Sigmoid colon (tissue), 7 donors: ENCODE results near the gene WDR88. TPM values are rescaled to one million over a fixed set of nuclear protein-coding genes. Genes with fewer than 3 reads are reported as not detected.

Experiments
- DNase-seq: peaks from one replicate; pipeline ENCODE4 v3.0.0-alpha.2; 2019
- H3K27ac ChIP-seq, 4 donors: fragments of 200-600 bp; sonication (generic); one replicate each; pipeline ENCODE4 v1.5.1; 2016 to 2019; ENCODE audit warnings: mild to moderate bottlenecking in 1 of 4
- H3K27me3 ChIP-seq, 3 donors: fragments of 200-600 bp; sonication (generic); one replicate each; pipeline ENCODE4 v1.5.1; 2019; ENCODE audit warnings: mild to moderate bottlenecking in 1 of 3
- H3K36me3 ChIP-seq, 4 donors: fragments of 200-600 bp; sonication (generic); one replicate each; pipeline ENCODE4 v1.5.1; 2016 to 2019
- H3K4me1 ChIP-seq, 4 donors: fragments of 200-600 bp; sonication (generic); one replicate each; pipeline ENCODE4 v1.5.1; 2017 to 2019
- H3K4me3 ChIP-seq, 4 donors: fragments of 200-600 bp; sonication (generic); one replicate each; pipeline ENCODE4 v1.5.1; 2017 to 2019; ENCODE audit warnings: mild to moderate bottlenecking in 2 of 4, moderate library complexity in 1 of 4
- H3K9me3 ChIP-seq, 4 donors: fragments of 200-600 bp in 3 of 4; sonication (generic) in 3 of 4; one replicate each; pipeline versions ENCODE4 v1.5.1 to v1.6.1; 2013 to 2019
- EP300 ChIP-seq, 4 donors: sonication (generic); formaldehyde crosslinking; IDR thresholded peaks; one replicate each; pipeline ENCODE4 v1.6.1; 2017; ENCODE audit warnings: antibody characterized with exemption in 4 of 4
- POLR2A ChIP-seq, 2 donors: fragments of 450-650 bp; IDR thresholded peaks; one replicate each; pipeline ENCODE4 v1.6.1; 2016; ENCODE audit warnings: antibody characterized with exemption in 2 of 2, mild to moderate bottlenecking in 2 of 2, moderate library complexity in 2 of 2
- POLR2AphosphoS5 ChIP-seq, 4 donors: sonication (generic); formaldehyde crosslinking; IDR thresholded peaks; one replicate each; pipeline ENCODE4 v1.6.1; 2017; ENCODE audit warnings: antibody characterized with exemption in 4 of 4
- WGBS, 2 donors: extraction: QIAGEN DNeasy Blood & Tissue Kit; methylation state at CpG; one replicate each; pipeline ENCODE4 v1.1.7; 2013; 5-methylcytosine and 5-hydroxymethylcytosine counted together
- intact Hi-C: fragments of 100-400 bp; cut with DNase I; formaldehyde crosslinking; loops from one replicate; pipeline ENCODE4 v1.15.1; 2023
- polyA plus RNA-seq, 3 donors: library from polyadenylated mRNA; stranded (reverse); fragments of 200-250 nt; gene quantifications; one replicate each; pipeline ENCODE4 v1.2.3, GENCODE V29; 2013
- total RNA-seq, 4 donors: library from RNA; depleted of rRNA; stranded (reverse); fragments of >200 nt; gene quantifications; one replicate each; pipeline ENCODE4 v1.1.0, GENCODE V29; 2016
- TF ChIP-seq, protein P1 (sequence below), 4 experiments: fragments of 450-650 bp in 3 of 4; fragments of 200-600 bp in 1 of 4; IDR thresholded peaks; one replicate each; pipeline ENCODE4 v1.5.1; 2016 to 2019; ENCODE audit warnings: antibody characterized with exemption in 4 of 4, mild to moderate bottlenecking in 3 of 4, moderate library complexity in 2 of 4
- donor health status: healthy with polysubstance abuse.
- donor health status: Bipolar disorder and iron deficiency.
- donor health status: healthy.

Gene WDR88
- total and polyA plus RNA-seq, 7 donors = not detected

DNA sequence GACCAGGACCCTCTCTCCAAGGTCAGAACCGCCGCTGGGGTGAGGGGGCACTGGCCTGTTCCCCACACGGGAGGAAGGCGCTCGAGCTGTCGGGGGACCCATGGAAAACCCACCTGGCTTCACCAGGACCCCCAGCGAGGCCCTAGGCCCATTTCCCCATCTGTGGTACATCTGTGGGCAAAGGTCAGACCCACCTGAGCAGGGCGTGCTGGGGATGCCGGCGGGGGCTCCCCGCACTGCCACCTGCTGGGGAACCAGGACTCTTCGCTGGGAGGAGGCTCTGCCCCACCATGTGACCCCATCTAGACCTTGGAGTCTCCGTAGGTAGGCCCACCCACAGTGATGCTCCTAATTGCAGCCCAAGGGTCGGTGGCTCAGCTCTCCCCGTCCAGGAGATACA, 511 bp downstream of the WDR88 start:
- H3K36me3 ChIP-seq = peaks cover 6 to 34% (median 14%) of the 10 kb centered on the region in 4 donors
- peaks cover 0 to 6% (median 0%) of the 10 kb centered on the region in 4 donors for H3K4me1 ChIP-seq
- intact Hi-C loops = no loop called here
- no peak overlapping the region for H3K4me3 ChIP-seq
- WGBS, 2 donors = 89% methylated on average over 15 of the region's 15 CpGs
- TF ChIP-seq EP300 (IDR thresholded peaks at IDR 0.05) (no peak), POLR2AphosphoS5 (IDR thresholded peaks at IDR 0.05) (no peak), POLR2A (IDR thresholded peaks at IDR 0.05) (no peak)
- TF ChIP-seq, protein P1, sequence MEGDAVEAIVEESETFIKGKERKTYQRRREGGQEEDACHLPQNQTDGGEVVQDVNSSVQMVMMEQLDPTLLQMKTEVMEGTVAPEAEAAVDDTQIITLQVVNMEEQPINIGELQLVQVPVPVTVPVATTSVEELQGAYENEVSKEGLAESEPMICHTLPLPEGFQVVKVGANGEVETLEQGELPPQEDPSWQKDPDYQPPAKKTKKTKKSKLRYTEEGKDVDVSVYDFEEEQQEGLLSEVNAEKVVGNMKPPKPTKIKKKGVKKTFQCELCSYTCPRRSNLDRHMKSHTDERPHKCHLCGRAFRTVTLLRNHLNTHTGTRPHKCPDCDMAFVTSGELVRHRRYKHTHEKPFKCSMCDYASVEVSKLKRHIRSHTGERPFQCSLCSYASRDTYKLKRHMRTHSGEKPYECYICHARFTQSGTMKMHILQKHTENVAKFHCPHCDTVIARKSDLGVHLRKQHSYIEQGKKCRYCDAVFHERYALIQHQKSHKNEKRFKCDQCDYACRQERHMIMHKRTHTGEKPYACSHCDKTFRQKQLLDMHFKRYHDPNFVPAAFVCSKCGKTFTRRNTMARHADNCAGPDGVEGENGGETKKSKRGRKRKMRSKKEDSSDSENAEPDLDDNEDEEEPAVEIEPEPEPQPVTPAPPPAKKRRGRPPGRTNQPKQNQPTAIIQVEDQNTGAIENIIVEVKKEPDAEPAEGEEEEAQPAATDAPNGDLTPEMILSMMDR (IDR thresholded peaks at IDR 0.05) = no peak
- no peak for DNase-seq
- H3K9me3 ChIP-seq = no peaks in the 10 kb centered on the region
- H3K27ac ChIP-seq = no peak overlapping the region
- H3K27me3 ChIP-seq = peaks cover 7 to 30% (median 22%) of the 10 kb centered on the region in 3 donors

DNA sequence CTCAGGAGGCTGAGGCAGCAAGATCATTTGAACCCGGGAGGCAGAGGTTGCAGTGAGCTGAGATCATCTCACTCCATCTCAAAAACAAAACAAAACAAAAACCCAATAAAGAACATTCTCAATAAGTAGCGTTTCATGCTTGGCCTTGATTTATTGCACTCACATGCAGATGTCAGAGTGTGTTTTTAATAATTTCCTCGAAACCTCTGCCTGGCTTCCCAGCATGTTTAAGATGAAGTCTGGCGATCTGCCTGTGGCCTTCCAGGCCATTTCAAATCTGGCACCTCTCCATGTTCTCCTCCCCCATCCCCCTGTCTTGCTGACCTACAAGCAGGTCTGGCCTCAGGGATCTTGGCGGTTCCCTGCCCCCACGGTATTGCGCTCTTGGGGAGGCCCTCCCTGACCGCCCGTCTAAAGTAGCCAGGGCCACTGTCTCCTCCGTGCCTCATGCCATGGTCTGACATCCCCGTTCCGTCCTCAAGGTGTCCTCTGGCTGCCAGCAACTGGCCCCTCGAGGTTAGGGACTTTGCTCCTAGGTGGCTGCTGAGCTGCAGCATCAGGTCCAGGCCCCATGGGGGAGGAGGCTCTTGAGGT, 1.6 kb downstream of the WDR88 start:
- Histone ChIP-seq H3K36me3 (peaks cover 3 to 23% (median 5%) of the 10 kb centered on the region in 4 donors), H3K27ac (no peak overlapping the region), H3K4me1 (peaks cover 0 to 6% (median 0%) of the 10 kb centered on the region in 4 donors), H3K4me3 (no peak overlapping the region), H3K9me3 (no peaks in the 10 kb centered on the region), H3K27me3 (peaks cover 7 to 30% (median 22%) of the 10 kb centered on the region in 3 donors)
- TF ChIP-seq POLR2A (IDR thresholded peaks at IDR 0.05) (no peak), POLR2AphosphoS5 (IDR thresholded peaks at IDR 0.05) (no peak), EP300 (IDR thresholded peaks at IDR 0.05) (no peak)
- TF ChIP-seq, protein P1 (IDR thresholded peaks at IDR 0.05) = no peak
- no peak for DNase-seq
- 50 to 67% methylated on average over 13 of the region's 13 CpGs for WGBS, 2 donors
- intact Hi-C loops = no loop called here

DNA sequence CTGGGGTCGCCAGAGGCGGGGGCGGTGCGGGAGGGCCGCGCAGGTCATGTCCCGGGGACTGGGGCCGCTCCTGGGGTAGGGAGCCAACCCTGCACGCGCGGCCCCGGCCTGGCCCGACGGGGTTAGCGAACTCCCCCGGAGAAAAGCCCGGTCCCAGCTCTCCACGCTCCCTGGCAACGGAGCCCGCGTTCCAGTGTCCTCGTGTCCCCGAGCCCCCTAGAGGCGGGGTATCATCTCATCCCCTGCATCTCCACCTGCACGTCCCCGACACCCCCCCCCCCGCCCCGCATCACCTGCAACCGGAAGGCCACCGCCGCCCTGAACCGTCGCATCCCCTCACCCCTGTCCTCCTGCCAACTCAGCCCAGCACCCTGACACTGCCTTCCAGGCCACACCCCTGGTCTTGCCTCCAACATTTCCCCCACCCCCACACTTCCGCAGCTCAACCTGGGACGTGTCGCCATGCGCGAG, 2.7 kb downstream of the WDR88 start:
- Histone ChIP-seq H3K27ac (no peak overlapping the region), H3K4me3 (no peak overlapping the region), H3K36me3 (peaks cover 0 to 17% (median 2%) of the 10 kb centered on the region in 4 donors), H3K4me1 (peaks cover 0 to 6% (median 0%) of the 10 kb centered on the region in 4 donors), H3K27me3 (peaks cover 7 to 32% (median 22%) of the 10 kb centered on the region in 3 donors), H3K9me3 (no peaks in the 10 kb centered on the region)
- TF ChIP-seq EP300 (IDR thresholded peaks at IDR 0.05) = no peak
- DNase-seq = no peak
- intact Hi-C loops = no loop called here
- WGBS, 2 donors = 12 to 15% methylated on average over 38 of the region's 38 CpGs

DNA sequence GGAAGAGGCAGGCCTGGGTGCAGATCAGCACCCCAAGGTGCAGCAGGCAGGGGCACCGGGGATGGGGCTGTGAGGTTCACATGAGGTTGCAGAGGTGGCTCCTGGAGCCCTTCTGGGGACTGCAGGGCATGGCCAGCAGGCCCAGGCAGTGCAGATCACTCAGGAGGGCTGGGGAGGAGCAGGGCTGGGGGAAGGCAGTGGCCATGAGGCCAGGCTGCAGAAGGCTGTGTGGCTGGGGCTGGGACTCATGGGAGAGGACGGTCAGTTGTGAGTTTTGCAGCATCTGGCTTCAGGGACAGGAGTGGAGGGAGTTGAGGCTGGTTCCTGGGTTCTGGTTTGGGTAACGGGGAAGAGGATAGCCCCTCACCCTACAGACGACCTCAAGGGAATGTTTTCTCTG, 7.3 kb downstream of the WDR88 start:
- Histone ChIP-seq H3K9me3 (no peaks in the 10 kb centered on the region), H3K27me3 (peaks cover 7 to 38% (median 22%) of the 10 kb centered on the region in 3 donors), H3K4me1 (peaks cover 0 to 4% (median 0%) of the 10 kb centered on the region in 4 donors), H3K4me3 (no peak overlapping the region), H3K36me3 (no peaks in the 10 kb centered on the region), H3K27ac (no peak overlapping the region)
- TF ChIP-seq POLR2A (IDR thresholded peaks at IDR 0.05) (no peak), POLR2AphosphoS5 (IDR thresholded peaks at IDR 0.05) (no peak), EP300 (IDR thresholded peaks at IDR 0.05) (no peak)
- TF ChIP-seq, protein P1 (IDR thresholded peaks at IDR 0.05) = no peak
- no peak for DNase-seq
- WGBS, 2 donors = 80 to 83% methylated on average over 4 of the region's 4 CpGs
- intact Hi-C loops = no loop called here

DNA sequence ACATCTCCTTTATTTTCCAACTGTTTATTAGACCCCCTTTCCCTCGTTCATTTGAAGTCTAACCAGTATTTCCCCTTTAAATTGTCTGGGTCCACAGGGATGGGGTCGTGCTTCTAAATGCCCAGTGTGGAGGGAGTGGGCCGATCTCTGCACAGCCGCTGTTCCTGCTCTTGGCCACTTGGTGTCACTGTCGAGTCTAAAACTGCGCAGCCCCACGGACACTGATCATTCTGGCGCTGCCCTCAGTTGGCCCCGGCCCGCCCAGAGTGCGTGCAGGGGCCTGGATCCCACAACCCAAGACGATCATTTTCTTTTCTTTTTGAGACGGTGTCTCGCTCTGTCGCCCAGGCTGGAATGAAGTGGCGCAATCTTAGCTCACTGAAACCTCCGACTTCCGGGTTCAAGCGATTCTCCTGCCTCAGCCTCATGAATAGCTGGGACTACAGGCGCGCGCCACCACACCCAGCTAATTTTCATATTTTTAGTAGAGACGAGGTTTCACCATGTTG, 12.0 kb downstream of the WDR88 start:
- Histone ChIP-seq H3K4me1 (peaks cover 0 to 4% (median 0%) of the 10 kb centered on the region in 4 donors), H3K27me3 (peaks cover 0 to 9% (median 0%) of the 10 kb centered on the region in 3 donors), H3K36me3 (no peaks in the 10 kb centered on the region), H3K27ac (no peak overlapping the region), H3K4me3 (no peak overlapping the region), H3K9me3 (no peaks in the 10 kb centered on the region)
- WGBS, 2 donors = 11 to 28% methylated on average over 23 of the region's 23 CpGs
- intact Hi-C loops = loop anchor here (2.0 to 10.0 kb wide), 3 partner anchors 33 to 631 kb away; no protein-coding TSS in a partner anchor
- DNase-seq = peak; percentile 84
- TF ChIP-seq POLR2A (IDR thresholded peaks at IDR 0.05) (no peak), EP300 (IDR thresholded peaks at IDR 0.05) (no peak), POLR2AphosphoS5 (IDR thresholded peaks at IDR 0.05) (no peak)
- TF ChIP-seq, protein P1 (IDR thresholded peaks at IDR 0.05) = peak; percentile 89 to 95 (median 94)
